NCI-H146 treated with DMSO at 0.1 percent for 48 hours (cell line): ENCODE results near the gene MLN.

Experiments
- DNase-seq: peaks from one replicate; lab custom pipeline; 2025; ENCODE audit not compliant: unreplicated experiment; lab: John Stamatoyannopoulos, UW

The MLN gene

DNA sequence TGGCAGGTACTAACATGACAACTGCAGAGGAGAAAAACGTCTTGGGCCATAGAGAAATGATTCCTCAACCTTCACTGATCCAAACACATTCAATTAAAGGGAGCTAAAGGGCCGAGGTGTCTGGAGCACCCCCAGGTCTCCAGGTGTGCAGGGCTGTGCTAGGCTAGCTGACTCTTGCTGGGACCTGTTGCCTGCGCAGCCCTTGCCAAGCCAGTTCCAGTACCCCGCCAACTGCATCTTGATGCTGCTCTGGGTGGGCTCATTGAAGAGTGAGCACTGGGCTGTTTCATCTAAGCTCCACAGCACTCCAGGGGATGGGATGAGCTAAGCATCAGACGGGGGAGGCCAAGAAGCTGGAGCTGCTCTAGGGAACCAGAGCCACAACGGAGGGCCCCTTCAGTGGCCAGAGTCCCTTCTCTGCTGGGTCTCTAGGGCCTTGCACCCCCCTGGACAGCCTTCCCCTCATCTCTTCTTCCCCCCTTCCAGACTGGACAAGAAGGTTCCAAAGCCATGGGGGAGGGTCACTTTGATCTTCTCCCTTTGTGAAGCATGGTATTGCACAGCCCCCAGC lies 30.8 kb downstream of the MLN start:
- DNase-seq, result no peak

DNA sequence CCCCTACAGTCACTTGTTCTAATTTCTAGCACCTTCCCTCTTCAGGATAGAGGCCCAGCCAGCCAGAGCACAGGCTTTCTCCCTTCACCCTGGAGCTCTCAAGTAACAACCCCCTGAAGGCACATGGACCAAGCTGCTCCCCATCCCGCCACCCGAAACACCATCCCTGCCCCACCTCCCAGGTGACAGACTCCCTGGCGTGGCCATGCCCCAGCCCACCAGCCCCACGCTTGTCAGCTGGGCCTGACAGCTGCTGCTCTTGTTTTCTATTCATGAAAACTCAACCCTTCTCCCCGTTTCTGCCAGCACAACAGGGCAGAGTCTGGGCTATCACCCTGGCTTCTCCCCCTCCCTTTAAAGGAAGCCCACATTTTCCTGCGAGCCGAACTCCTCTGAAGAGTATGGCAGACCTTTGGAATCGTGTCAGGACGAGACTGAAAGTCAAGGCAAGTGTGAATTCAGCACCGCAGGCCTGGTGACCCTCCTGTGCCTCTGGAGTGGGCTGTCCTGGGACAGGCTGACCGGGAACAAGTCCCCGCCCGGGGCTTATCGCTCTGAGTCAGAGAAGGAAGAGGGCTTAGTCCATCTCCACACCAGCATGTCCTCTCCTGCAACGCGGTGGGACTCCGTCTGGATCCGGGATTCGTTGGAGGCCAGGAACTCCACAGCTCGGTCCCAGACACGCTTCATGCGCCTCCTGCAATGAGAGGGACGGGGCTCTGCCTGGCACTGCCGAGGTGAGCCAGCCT lies 31.5 kb downstream of the MLN start:
- no peak for DNase-seq

DNA sequence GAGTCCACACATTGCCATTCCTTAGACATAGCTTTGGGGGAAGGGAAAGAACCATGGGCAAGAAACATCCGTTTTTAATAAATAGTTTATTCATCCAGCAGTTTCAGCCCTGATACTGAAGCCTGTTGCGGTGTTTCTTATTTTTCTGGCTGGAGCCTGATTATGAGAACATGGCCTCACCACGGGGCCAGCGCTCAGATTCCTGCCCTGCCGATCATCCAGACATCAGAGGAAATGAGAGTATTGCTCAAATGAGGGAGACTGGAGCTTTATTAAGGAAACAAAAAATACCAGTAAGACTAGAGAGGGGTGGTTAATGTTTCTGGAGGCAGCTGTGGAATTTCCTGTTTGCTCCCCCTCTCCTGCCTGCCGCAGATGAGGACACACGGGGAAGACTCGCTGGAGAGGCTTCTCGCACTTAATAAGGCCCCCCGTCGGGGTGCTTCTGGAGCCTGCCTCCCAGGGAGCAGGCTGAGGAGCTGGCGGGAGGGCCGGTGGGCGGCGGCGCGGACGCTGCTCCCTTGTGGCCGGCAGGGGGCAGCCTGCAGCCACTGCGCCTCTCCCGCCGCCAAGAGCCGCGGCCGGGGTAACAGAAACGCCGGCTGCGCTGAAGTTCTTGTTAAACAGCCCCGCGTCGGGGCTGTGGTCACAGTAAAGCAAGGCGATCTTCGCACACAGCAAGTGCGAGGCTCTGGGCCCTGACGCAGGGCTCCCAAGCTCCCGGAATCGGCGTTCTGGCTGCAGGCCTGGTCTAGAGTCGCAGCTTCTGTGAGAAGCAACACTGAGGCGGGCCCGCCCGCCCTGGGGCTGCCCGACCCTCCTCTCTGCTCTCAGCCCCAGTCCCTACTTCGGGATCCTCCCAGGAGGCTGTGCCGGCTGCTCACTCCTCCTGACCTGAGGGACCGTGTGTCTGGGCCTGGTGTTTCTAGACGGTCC lies 32.4 kb downstream of the MLN start:
- DNase-seq, result no peak

DNA sequence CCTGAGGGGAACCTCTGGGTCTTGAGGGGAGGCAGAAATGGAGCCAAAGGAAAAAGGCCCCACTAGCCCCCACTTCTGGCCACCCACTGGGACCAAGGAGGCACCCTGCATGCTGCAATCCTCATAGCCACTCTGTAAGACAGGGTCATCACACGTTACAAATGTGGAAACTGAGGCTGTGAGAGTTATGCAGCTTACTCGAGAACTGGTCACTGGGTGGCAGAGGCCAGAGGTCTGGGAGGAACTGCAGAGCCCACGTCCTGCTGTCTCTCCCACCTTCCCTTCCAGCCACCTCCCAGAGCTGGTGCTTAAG lies 33.0 kb downstream of the MLN start:
- no peak for DNase-seq

DNA sequence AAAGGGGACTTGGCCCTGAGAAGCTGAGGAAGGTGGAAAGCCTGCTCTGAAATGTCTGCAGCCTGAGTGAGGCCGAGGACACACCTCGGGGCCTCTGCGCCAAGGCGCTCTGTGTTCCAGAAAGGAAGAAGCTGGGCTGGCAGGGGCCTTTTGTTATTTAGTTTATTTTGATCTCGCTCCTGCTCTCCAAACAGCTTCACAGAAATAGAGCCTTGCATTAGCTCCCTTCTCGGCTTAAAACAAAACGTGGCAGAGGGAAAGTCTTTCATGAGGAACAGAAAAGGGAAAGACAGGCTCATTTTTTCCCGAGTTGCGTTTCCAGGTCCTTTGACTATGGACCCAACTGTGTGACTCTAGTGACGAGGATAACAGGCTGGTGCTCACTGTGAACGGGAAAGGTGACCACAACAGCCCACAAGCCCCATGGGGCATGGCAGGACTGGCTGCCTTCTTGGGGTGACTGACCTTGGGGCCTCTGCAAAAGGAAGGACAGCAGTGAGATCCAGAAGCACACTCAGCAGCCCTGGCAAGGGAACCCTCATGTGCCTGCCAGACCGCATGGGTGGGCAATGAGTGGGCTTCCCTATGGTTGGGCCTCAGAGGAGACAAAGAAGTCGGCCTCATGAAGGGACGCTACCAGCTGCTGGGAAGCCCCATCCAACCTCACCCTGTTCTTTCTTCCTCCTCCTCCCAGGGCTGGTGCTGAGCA lies 33.5 kb downstream of the MLN start:
- DNase-seq, result no peak

DNA sequence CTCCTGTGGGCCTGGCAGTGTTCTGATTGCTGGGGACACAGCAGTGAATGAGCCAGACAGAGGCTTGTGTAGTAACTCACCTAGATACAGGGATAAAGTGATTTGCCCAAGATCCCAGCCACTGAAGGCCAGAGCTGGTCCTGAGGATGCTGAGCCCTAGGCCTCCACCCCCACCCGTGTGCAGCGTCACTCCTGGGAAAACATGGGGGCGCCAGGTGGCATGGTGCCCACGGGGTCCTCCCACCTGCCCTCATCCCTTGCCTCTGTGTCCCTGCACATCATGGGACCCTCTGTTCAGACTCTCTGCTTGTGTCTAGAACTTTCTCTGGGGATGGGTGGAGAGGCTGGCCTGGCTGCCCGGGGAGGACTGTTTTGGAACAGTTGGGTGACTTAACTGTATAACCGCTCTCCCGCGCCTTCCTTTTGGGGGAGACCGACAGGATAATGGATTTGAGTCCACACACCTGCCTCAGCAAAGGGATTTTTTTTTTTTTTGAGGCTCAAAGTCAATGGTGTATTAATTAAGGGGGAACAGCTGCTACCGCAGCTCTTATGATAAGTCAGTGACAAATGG lies 34.5 kb downstream of the MLN start:
- no peak for DNase-seq

DNA sequence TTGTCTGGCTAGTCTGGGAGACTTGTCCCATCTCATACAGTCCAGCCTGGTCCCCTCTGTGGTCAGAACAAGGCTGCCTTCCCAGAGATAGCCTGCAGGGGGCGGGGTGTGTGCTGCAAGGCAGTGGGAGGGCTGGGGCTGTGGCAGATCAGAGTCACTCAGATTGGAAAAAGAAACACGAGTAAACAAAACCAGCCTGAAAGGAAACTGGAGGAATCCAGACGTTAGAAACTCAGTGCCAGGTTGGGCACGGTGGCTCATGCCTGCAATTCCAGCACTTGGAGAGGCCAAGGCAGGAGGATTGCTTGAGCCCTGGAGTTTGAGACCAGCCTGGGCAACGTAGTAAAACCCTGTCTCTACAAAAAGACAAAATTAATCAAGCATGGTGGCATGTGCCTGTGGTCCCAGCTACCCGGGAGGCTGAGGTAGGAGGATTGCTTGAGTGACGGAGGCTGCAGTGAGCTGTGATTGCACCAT lies 35.1 kb downstream of the MLN start:
- DNase-seq, result peak; percentile 46

DNA sequence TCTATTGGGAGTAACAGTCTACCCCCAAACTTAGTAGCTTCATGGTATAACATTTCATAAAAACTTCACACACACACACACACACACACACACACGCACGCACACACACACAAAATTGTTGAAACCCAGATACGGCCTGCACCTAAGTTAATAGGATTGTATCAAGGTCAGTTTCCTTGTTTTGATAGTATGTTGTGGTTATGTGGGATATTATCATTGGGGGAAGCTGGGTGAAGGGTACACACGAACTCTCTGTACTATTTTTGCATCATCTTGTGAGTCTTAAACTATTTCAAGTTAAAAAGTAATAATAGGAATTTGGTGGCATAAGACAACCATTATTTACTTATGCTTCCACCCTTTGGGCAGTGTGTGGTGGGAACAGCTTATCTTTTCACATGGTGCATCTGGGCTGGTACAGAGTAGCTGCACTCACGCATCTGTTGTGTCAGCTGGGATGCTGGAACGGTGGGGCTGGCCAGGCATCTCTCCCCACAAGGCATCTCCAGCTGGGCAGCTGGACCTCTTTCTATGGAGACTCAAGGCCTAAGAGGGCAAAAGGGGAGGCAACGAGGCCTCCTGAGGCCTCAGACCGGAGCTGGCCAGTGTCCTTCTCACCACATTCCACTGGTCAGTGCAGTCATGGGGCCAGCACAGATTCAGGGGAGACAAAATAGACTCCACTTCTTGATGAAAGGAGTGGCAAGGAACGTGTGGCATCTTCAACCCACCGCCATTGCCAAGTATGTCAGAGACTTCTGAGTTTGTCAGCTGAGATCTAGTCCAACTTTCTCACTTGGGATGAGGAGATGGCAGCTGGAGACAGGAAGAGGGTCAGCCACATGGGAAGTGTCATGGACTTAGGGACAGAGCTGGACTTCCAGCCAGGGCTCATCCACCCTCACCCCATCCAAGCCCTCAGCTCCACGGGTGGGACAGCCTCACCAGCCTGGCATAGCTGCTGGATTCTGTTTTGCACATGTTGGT lies 36.6 kb downstream of the MLN start:
- no peak for DNase-seq

DNA sequence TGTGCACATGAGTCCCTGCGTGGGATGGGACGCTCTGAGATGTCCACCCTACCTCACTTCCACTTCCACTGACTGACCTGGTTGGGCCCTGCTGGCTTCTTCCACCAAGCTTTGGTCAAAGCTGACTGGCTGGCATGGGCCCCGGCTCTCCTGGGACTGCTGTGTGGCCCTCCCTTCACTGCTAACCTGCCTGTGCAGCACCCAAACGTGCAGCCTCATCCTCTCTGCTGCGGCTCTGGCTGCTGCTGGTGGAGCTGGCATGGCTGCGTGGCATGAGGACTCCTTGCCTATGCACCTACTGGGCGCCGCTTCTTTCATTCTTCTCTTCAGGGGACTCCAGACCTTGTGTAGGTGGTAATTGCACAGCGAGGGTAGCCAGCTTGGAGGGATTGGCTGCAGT lies 38.4 kb downstream of the MLN start:
- DNase-seq, result no peak

DNA sequence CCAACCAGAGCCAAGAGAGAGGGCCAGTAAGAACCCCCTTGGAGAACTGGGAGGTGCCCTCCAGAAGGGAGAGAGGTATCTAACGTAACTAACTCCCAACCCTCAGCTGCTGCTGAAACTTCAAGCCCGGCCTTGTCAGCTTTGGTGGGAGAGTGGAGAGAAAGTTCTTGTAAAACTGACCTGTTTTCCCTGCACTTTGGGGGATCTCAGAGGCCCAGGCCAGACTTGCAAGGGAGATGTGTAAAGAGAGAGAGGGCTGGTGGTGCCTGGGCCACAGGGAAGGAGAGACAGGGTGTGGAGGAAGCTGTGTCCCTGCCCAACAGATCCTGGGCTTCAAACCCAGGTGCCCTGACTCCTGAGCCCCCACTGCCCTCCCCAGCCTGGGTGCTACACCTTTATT lies 39.8 kb downstream of the MLN start:
- no peak for DNase-seq

DNA sequence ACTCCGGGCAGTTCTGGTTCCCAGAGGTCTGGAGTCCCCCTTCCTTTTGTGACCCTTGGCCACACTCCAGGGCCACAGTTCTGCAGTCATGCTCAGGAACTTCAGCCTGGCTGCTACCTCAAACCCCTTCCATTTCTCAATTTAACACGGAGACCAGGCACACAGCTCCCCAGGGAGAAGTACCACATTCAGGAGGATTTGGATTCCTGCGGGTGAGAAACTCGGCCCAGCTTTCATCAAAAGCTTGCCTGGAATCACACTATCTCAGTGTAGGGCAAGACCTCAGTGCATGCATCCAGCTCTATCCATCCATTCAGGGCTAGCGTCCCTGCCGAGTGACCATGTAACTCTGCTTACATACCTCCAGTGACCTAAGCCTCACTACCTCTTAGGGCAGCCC lies 40.3 kb downstream of the MLN start:
- no peak for DNase-seq

DNA sequence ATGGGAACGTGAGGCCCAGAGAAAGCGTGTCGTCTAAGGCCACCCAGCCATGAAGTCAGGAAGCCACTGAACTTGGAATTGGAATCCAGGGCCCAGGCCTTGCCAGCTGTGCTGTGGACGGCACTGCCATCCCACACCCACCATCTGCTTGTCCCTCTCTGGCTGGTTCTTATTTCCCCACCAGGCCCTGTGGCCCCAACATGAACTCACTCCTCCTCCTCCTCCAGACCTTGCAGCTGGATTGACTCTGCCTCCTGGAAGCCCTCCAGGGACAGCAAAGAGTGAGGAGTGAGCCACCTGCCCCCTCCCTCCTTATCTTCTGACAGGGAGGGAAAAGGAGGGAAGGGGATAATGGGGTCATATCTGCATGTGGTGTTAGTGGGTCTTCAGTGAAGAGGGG lies 41.1 kb downstream of the MLN start:
- no peak for DNase-seq

DNA sequence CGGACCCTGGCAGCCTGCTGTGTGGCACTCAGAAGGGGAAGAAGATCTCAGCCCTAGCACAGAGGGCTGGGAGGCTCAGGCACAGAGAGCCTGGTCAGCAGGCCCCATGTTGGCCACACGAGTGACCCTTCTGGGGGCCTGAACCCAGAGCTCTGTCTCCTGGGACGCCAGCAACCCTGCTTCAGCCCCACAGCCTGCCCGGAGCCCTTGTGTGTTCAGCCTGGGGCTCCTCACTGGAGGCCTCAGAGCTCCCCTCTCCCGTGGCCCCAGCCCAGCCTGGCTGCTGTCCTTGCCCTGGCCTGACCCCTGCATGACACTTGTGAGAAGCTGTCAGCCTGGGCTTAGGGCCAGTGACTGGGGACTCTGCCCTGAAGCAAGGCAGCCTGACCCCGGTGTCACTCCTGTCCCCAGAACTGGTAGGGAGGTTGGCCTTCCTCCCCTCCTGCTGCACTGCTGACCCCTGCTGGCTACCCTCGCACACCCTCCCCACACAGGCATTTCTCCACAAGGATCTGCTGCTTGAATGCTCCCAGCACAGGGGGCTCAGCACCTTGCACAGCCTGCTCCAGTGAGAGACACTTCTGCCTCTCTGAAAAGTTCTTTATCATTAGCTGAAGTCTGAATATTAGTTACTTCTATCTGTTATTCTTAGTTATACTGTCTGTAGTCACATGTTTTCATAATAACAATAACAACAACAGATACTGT lies 41.7 kb downstream of the MLN start:
- peak; percentile 20 for DNase-seq

DNA sequence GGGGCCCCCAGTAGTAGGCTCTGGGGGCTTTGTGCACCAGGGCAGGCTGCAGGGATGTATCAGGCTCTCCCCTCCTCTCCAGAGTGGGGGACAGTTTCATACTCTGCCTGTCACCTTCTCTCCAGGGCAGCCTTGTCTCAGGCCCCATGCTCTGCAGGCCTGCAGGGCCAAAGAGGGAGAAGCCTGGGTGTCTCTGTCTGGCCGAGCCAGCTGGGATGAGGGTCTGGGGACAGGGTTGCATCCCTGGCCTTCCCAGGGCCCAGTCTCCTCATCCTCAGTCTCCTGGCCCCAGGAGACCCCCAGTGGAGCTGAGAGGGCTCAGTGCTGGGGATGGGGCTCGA lies 42.3 kb downstream of the MLN start:
- DNase-seq, result no peak

DNA sequence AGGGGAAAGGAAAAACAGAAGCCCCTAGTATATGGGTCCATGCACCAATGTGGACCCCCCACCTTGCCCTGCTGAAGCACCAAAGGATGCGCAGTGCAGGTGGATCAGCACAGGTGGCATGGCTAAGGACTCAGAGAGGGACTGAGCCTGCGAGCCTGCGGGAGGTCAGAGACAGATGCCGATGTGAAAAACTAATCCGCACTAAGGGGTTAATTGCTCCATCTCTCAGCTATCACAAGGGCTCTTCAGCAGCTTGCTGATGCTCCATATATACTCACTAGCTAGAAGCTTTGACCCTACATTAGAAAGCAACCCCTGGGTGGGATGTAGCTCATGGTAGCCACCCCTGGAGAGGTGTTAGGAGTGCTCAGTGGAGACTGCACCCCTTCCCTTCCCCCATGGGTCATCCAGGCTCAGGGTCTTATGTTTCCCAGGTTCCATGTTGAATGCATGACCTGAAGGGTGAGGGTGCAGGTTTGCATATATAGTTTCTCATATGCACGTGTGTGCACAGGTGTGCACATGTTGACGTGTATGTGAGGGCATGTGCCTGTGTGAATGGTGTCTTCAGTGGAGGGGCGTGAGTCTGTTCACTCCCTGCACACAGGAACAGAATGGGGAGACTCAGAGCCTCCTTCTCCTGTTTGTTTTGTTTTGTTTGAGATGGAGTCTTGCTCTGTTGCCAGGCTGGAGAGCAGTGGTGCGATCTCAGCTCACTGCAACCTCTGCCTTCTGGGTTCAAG lies 43.7 kb downstream of the MLN start:
- no peak for DNase-seq

DNA sequence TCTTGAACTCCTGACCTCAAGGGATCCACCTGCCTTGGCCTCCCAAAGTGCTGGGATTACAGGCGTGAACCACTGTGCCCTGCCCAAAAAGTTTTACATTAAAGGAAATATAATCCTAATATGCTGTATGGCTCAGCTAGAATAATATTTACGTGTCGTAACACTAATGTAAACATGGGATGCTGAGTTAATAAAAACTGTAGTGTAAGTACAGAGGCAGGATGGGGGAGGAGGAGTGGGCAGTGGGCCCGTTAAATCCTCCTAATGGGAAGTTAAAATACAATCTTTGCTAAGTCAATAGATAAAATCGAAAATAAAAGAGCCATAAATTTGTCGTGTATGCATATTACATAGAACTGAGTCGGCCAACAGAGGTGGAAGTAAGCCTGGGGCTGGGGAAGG lies 45.0 kb downstream of the MLN start:
- DNase-seq, result no peak

DNA sequence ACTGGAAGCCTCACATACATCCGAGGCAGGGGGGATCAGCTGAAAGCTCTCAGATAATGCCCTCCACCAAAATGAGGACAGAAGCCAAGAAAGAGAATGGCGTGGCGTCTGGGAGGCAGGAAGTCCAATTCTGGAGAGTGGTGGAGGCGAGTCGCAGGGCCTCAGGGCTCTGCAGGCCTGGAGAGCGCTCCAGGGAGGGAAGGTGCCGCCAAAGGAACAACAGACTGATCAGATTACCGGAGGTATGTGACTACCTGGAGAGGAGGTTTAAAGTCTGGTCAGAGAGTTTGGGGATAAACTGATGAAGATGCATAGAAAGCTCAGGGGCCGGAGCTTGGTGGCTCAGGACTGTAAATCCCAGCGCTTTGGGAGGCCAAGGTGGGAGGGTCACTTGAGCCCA lies 45.9 kb downstream of the MLN start:
- no peak for DNase-seq

DNA sequence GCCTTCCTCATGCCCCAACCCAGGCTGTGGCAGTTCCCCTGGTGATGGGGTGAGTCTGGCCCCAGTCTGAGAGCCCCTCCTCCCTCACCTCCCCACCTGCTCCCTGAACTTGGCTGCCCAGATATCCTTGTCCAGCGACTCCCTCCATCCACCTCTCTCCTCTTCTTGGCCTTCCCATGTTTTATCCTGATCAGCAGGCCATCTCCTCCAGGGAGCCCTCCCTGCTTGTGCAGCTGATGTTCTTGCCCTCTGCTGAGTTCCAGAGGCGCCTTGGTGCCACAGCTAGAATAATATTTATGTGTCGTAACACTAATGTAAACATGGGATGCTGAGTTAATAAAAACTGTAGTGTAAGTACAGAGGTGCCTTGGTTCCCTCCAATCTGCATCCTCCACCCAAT lies 46.7 kb downstream of the MLN start:
- DNase-seq, result no peak
